GM18502 (cell line): ENCODE measurements around the gene BCAT1.
A peak's percentile ranks its signal among the peaks of the same experiment; 100 is the strongest.

Experiments used
- ATAC-seq: cut with Tn5 transposase; IDR thresholded peaks from one replicate; pipeline ENCODE4 v1.9.1; 2021; ENCODE audit warnings: mild to moderate bottlenecking; ENCODE audit not compliant: unreplicated experiment, poor library complexity

The BCAT1 gene

GRCh38 chr12:24903329-24904088 is 45.4 kb downstream of the BCAT1 start:
- ATAC-seq, result no peak

GRCh38 chr12:24902511-24903328 is 46.2 kb downstream of the BCAT1 start:
- peak; percentile 51 for ATAC-seq

GRCh38 chr12:24901576-24902461 is 47.1 kb downstream of the BCAT1 start:
- ATAC-seq, result no peak

GRCh38 chr12:24900196-24900595 is 48.7 kb downstream of the BCAT1 start:
- no peak for ATAC-seq

- no peak for ATAC-seq
Observed at GRCh38 chr12:24899503-24900075, 49.3 kb downstream of the BCAT1 start.

- ATAC-seq, result no peak
Observed at GRCh38 chr12:24898606-24899005, 50.3 kb downstream of the BCAT1 start.

GRCh38 chr12:24898185-24898584 is 50.7 kb downstream of the BCAT1 start:
- no peak for ATAC-seq

GRCh38 chr12:24896171-24896570 is 52.7 kb downstream of the BCAT1 start:
- no peak for ATAC-seq

GRCh38 chr12:24895612-24896011 is 53.3 kb downstream of the BCAT1 start:
- no peak for ATAC-seq

GRCh38 chr12:24894879-24895278 is 54.0 kb downstream of the BCAT1 start:
- no peak for ATAC-seq

- ATAC-seq, result no peak
Observed at GRCh38 chr12:24890048-24890803, 58.7 kb downstream of the BCAT1 start.

- ATAC-seq, result no peak
Observed at GRCh38 chr12:24889411-24889810, 59.5 kb downstream of the BCAT1 start.

- no peak for ATAC-seq
Observed at GRCh38 chr12:24888813-24889212, 60.1 kb downstream of the BCAT1 start.

GRCh38 chr12:24884911-24885310 is 64.0 kb downstream of the BCAT1 start:
- ATAC-seq, result no peak

GRCh38 chr12:24881724-24882371 is 67.1 kb downstream of the BCAT1 start:
- no peak for ATAC-seq

- no peak for ATAC-seq
Observed at GRCh38 chr12:24881227-24881626, 67.7 kb downstream of the BCAT1 start.

GRCh38 chr12:24880732-24881131 is 68.2 kb downstream of the BCAT1 start:
- no peak for ATAC-seq

GRCh38 chr12:24879644-24880043 is 69.3 kb downstream of the BCAT1 start:
- no peak for ATAC-seq

GRCh38 chr12:24875014-24875413 is 73.9 kb downstream of the BCAT1 start:
- no peak for ATAC-seq
